GM12878 (cell line): Measurements from ENCODE around the gene BRD3.

Source experiments
- CREM ChIP-seq: IDR thresholded peaks from 2 replicates; pipeline ENCODE4 v1.6.1; 2014; ENCODE audit warnings: antibody characterized with exemption, low read depth
- POLR2AphosphoS2 ChIP-seq: IDR thresholded peaks from 2 replicates; pipeline ENCODE4 v1.6.1; 2011; ENCODE audit warnings: low read depth, mild to moderate bottlenecking, low read length, improper control_type of control experiment, moderate library complexity
- TCF7 ChIP-seq: IDR thresholded peaks from 2 replicates; pipeline ENCODE4 v1.6.1; 2014; ENCODE audit warnings: antibody characterized with exemption, borderline replicate concordance
- TF ChIP-seq, protein P1 (sequence below), 3 experiments: IDR thresholded peaks in 2 of 3; conservative IDR thresholded peaks in 1 of 3; 2 replicates each; pipeline ENCODE4 v1.5.1; 2011; ENCODE audit warnings: low read depth in 3 of 3, low read length in 3 of 3, mild to moderate bottlenecking in 3 of 3, control low read depth in 2 of 3, moderate library complexity in 2 of 3, inconsistent platforms in 1 of 3, mixed read lengths in 1 of 3; ENCODE audit not compliant: control insufficient read depth in 2 of 3, insufficient read depth in 1 of 3; ENCODE audit errors: extremely low read depth in 1 of 3
- TF ChIP-seq, protein P2 (sequence below): fragments of 450-650 bp; IDR thresholded peaks from 2 replicates; pipeline ENCODE4 v1.6.1; 2017; ENCODE audit warnings: antibody characterized with exemption, mild to moderate bottlenecking, moderate library complexity

DNA sequence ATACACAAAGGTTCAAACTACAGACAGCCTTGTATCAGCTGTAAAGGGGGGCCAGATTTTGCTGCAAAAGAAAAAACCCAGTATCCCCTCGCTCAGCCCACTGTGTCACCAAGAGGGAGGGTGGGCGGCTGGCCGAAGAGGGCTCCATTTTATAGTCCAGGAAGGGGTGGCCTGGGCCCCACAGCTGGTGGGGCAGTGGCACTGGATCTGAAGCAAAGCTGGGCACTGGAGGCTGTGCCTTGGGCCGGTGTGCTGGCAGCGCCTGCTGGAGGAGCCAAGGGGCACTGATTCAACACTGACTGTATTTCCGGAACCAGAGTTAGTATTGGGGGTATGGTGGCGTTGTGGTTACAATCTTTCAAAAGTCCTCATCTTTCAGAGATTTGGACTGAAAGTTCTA, 9.1 kb downstream of the BRD3 start:
- no peak for TF ChIP-seq POLR2AphosphoS2
- TF ChIP-seq, protein P1, sequence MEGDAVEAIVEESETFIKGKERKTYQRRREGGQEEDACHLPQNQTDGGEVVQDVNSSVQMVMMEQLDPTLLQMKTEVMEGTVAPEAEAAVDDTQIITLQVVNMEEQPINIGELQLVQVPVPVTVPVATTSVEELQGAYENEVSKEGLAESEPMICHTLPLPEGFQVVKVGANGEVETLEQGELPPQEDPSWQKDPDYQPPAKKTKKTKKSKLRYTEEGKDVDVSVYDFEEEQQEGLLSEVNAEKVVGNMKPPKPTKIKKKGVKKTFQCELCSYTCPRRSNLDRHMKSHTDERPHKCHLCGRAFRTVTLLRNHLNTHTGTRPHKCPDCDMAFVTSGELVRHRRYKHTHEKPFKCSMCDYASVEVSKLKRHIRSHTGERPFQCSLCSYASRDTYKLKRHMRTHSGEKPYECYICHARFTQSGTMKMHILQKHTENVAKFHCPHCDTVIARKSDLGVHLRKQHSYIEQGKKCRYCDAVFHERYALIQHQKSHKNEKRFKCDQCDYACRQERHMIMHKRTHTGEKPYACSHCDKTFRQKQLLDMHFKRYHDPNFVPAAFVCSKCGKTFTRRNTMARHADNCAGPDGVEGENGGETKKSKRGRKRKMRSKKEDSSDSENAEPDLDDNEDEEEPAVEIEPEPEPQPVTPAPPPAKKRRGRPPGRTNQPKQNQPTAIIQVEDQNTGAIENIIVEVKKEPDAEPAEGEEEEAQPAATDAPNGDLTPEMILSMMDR (IDR thresholded peaks at IDR 0.05 in 2 of 3, conservative IDR thresholded peaks at IDR 0.05 in 1 of 3; ENCODE audit: control insufficient read depth in 2 of 3, extremely low read depth in 1 of 3, insufficient read depth in 1 of 3, low read depth in 3 of 3, low read length in 3 of 3): no peak
- TF ChIP-seq, protein P2, sequence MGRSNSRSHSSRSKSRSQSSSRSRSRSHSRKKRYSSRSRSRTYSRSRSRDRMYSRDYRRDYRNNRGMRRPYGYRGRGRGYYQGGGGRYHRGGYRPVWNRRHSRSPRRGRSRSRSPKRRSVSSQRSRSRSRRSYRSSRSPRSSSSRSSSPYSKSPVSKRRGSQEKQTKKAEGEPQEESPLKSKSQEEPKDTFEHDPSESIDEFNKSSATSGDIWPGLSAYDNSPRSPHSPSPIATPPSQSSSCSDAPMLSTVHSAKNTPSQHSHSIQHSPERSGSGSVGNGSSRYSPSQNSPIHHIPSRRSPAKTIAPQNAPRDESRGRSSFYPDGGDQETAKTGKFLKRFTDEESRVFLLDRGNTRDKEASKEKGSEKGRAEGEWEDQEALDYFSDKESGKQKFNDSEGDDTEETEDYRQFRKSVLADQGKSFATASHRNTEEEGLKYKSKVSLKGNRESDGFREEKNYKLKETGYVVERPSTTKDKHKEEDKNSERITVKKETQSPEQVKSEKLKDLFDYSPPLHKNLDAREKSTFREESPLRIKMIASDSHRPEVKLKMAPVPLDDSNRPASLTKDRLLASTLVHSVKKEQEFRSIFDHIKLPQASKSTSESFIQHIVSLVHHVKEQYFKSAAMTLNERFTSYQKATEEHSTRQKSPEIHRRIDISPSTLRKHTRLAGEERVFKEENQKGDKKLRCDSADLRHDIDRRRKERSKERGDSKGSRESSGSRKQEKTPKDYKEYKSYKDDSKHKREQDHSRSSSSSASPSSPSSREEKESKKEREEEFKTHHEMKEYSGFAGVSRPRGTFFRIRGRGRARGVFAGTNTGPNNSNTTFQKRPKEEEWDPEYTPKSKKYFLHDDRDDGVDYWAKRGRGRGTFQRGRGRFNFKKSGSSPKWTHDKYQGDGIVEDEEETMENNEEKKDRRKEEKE: no peak
- no peak for TF ChIP-seq CREM
- TF ChIP-seq TCF7: no peak
